Loucy (cell line): ENCODE data around the gene NOS1.

Experiments
- CTCF ChIP-seq: fragments of 200-600 bp; sonication (generic); conservative IDR thresholded peaks from 2 replicates; pipeline ENCODE4 v1.5.1; 2014; ENCODE audit warnings: mild to moderate bottlenecking, antibody characterized with exemption, low read length
- EZH2phosphoT487 ChIP-seq: fragments of 200-600 bp; IDR thresholded peaks from 2 replicates; pipeline ENCODE4 v1.6.1; 2018; ENCODE audit warnings: antibody characterized with exemption, mild to moderate bottlenecking, moderate library complexity, borderline replicate concordance

- TF ChIP-seq CTCF (no peak), EZH2phosphoT487 (no peak)
These were observed 32.8 kb downstream of the NOS1 start for GRCh38 chr12:117328556-117329100.
